K562 (cell line): Measurements from ENCODE around the gene SLC24A3. TPM values are rescaled to one million over a fixed set of nuclear protein-coding genes. Genes with fewer than 3 reads are reported as not detected.

Experiments used
- ATAC-seq: fragments of 200-7000 bp; cut with Tn5 transposase; 3 replicates; pipeline ENCODE4 v1.9.1; 2020; ENCODE audit warnings: moderate library complexity
- BruUV-seq: library from RNA; stranded (reverse); fragments of 400-500 nt; replicated peaks from 2 replicates; lab custom pipeline; 2021; lab: Mats Ljungman, UMichigan
- CTCF ChIA-PET: fragments of 300-600 bp; formaldehyde crosslinking; extraction: SDS; loops from one replicate; lab custom pipeline; 2021; ENCODE audit warnings: low intra/inter-chr PET ratio; lab: Yijun Ruan, JAX
- POLR2A ChIA-PET: fragments of 300-600, 350-650 bp; sonication (Branson Sonifier 250); formaldehyde crosslinking; extraction: SDS; loops from one replicate; lab custom pipeline; 2021; ENCODE audit warnings: antibody characterized with exemption, inconsistent platforms; lab: Yijun Ruan, JAX
- DNase-seq, 4 experiments: peaks; one replicate each; pipeline versions ENCODE4 v3.0.0 to v3.0.0-alpha.2; 2011 to 2018; ENCODE audit warnings: low spot score in 3 of 4, mixed read lengths in 3 of 4; ENCODE audit errors: extremely low read depth in 1 of 4
- FAIRE-seq: peaks from 2 replicates; lab custom pipeline; 2011; peaks lifted over from hg19 to GRCh38; lab: Jason Lieb, UNC
- H2AFZ ChIP-seq: 2 replicates; pipeline ENCODE4 v1.6.0; 2011; ENCODE audit warnings: low read depth, low read length, control low read depth, inconsistent platforms
- H3K27ac ChIP-seq: fragments of 200-600 bp; 3 replicates; pipeline ENCODE4 v1.8.0; 2011; ENCODE audit warnings: low read depth, mild to moderate bottlenecking, control low read depth, inconsistent platforms, low read length, moderate library complexity, mixed read lengths; ENCODE audit errors: extremely low read depth
- H3K27me3 ChIP-seq, 2 experiments: fragments of 300-600 bp in 1 of 2; 2 replicates in 1 of 2; 3 replicates in 1 of 2; pipeline versions ENCODE4 v1.6.0 to v1.8.0; 2011; ENCODE audit warnings: inconsistent platforms in 2 of 2, low read length in 2 of 2, mild to moderate bottlenecking in 1 of 2, mixed read lengths in 1 of 2, moderate library complexity in 1 of 2; ENCODE audit not compliant: control insufficient read depth in 2 of 2, insufficient read depth in 2 of 2
- H3K36me3 ChIP-seq: fragments of 300-600 bp; 3 replicates; pipeline ENCODE4 v1.8.0; 2011; ENCODE audit warnings: mild to moderate bottlenecking, low read length, inconsistent platforms; ENCODE audit not compliant: control insufficient read depth, insufficient read depth
- H3K4me1 ChIP-seq, 2 experiments: fragments of 200-600 bp in 1 of 2; replicated peaks in 1 of 2; 2 replicates in 1 of 2; 3 replicates in 1 of 2; pipeline versions ENCODE4 v1.5.1 to v1.8.0; 2011; ENCODE audit warnings: inconsistent platforms in 2 of 2, low read length in 2 of 2, mild to moderate bottlenecking in 1 of 2, mixed read lengths in 1 of 2, moderate library complexity in 1 of 2; ENCODE audit not compliant: control insufficient read depth in 2 of 2, insufficient read depth in 2 of 2
- H3K4me2 ChIP-seq: 2 replicates; pipeline ENCODE4 v1.6.1; 2011; ENCODE audit warnings: low read length, control low read depth, inconsistent platforms, mixed read lengths; ENCODE audit not compliant: insufficient read depth
- H3K4me3 ChIP-seq: fragments of 200-600 bp; sonication (generic), shearing (Covaris generic); 2 replicates; pipeline ENCODE4 v1.5.1; 2016; ENCODE audit warnings: control low read depth, inconsistent platforms
- H3K79me2 ChIP-seq: fragments of 200-600 bp; 3 replicates; pipeline ENCODE4 v1.8.0; 2011; ENCODE audit warnings: low read length, inconsistent platforms; ENCODE audit not compliant: control insufficient read depth, insufficient read depth
- H3K9ac ChIP-seq, 2 experiments: 2 replicates each; pipeline versions ENCODE4 v1.6.0 to v1.6.1; 2011; ENCODE audit warnings: low read depth in 2 of 2, low read length in 2 of 2, control low read depth in 1 of 2, inconsistent platforms in 1 of 2, mild to moderate bottlenecking in 1 of 2, mixed read lengths in 1 of 2; ENCODE audit not compliant: insufficient read depth in 1 of 2
- H3K9me1 ChIP-seq: one replicate; pipeline ENCODE4 v1.6.0; 2011; ENCODE audit warnings: inconsistent platforms, mild to moderate bottlenecking, low read length, moderate library complexity; ENCODE audit not compliant: control insufficient read depth, insufficient read depth
- H3K9me3 ChIP-seq: replicated peaks from 2 replicates; pipeline ENCODE4 v1.5.1; 2011; ENCODE audit warnings: low read depth, low read length, inconsistent platforms; ENCODE audit not compliant: control insufficient read depth, insufficient read depth
- H4K20me1 ChIP-seq: replicated peaks from 2 replicates; pipeline ENCODE4 v1.6.1; 2011; ENCODE audit warnings: low read length, inconsistent platforms, mixed read lengths; ENCODE audit not compliant: control insufficient read depth, insufficient read depth
- ARHGAP35 ChIP-seq: fragments of 450-650 bp; IDR thresholded peaks from 2 replicates; pipeline ENCODE4 v1.6.1; 2018; ENCODE audit not compliant: partially characterized antibody
- BCL6 ChIP-seq: fragments of 250-450 bp; sonication (Bioruptor Pico); IDR thresholded peaks from 2 replicates; pipeline ENCODE4 v1.4.0; 2020
- KDM4B ChIP-seq, 2 experiments: fragments of 450-650 bp in 1 of 2; sonication (generic) in 1 of 2; IDR thresholded peaks; 2 replicates each; pipeline ENCODE4 v1.6.1; 2016 to 2017; ENCODE audit warnings: borderline replicate concordance in 2 of 2, antibody characterized with exemption in 1 of 2, low read depth in 1 of 2, mild to moderate bottlenecking in 1 of 2
- MCM5 ChIP-seq: fragments of 450-650 bp; IDR thresholded peaks from 2 replicates; pipeline ENCODE4 v1.6.1; 2016; ENCODE audit warnings: low read depth
- MIER1 ChIP-seq: fragments of 450-650 bp; IDR thresholded peaks from 2 replicates; pipeline ENCODE4 v1.6.1; 2016; ENCODE audit warnings: antibody characterized with exemption, mild to moderate bottlenecking, low read depth
- PPARD ChIP-seq: fragments of 250-450 bp; sonication (Bioruptor Pico); IDR thresholded peaks from 2 replicates; pipeline ENCODE4 v1.8.0; 2022; ENCODE audit warnings: inconsistent platforms, mild to moderate bottlenecking, moderate library complexity
- PYGO2 ChIP-seq: fragments of 450-650 bp; IDR thresholded peaks from 2 replicates; pipeline ENCODE4 v1.6.1; 2016; ENCODE audit warnings: mild to moderate bottlenecking, missing genetic modification characterization, moderate library complexity, missing compliant biosample characterization
- RBM25 ChIP-seq: fragments of 200-400 bp; formaldehyde crosslinking; IDR thresholded peaks from 2 replicates; pipeline ENCODE4 v1.6.1; 2018; ENCODE audit warnings: low read length, low read depth, moderate library complexity; ENCODE audit not compliant: severe bottlenecking
- RBM34 ChIP-seq: fragments of 200-400 bp; formaldehyde crosslinking; IDR thresholded peaks from 2 replicates; pipeline ENCODE4 v1.6.1; 2018; ENCODE audit warnings: low read length, borderline replicate concordance; ENCODE audit not compliant: insufficient read depth
- SNAPC5 ChIP-seq: fragments of 250-450 bp; sonication (Bioruptor Pico); IDR thresholded peaks from 2 replicates; pipeline ENCODE4 v1.8.0; 2021; ENCODE audit warnings: moderate library complexity, mild to moderate bottlenecking, inconsistent platforms
- TAF9B ChIP-seq: fragments of 450-650 bp; IDR thresholded peaks from 2 replicates; pipeline ENCODE4 v1.6.1; 2018; ENCODE audit warnings: mild to moderate bottlenecking; ENCODE audit not compliant: partially characterized antibody
- ZNF143 ChIP-seq: sonication (generic); formaldehyde crosslinking; IDR thresholded peaks from 2 replicates; pipeline ENCODE4 v1.9.0; 2022; ENCODE audit warnings: mild to moderate bottlenecking, missing genetic modification reagents
- ZNF3 ChIP-seq: fragments of 250-450 bp; sonication (Bioruptor Pico); IDR thresholded peaks from 2 replicates; pipeline ENCODE4 v1.5.0; 2021; ENCODE audit warnings: mild to moderate bottlenecking, moderate library complexity
- WGBS: fragments of 100-300 bp; shearing (Covaris generic); methylation state at CpG from one replicate; pipeline ENCODE4 v1.1.6; 2016; ENCODE audit warnings: low coverage, mixed read lengths; ENCODE audit not compliant: insufficient coverage; ENCODE audit errors: missing lambda C conversion rate; 5-methylcytosine and 5-hydroxymethylcytosine counted together
- in situ Hi-C: fragments of 300-500 bp; cut with MboI; formaldehyde crosslinking; loops from 4 replicates; pipeline ENCODE4 v1.15.0; 2018; ENCODE audit warnings: inconsistent platforms, mixed read lengths
- intact Hi-C: fragments of 100-400 bp; cut with micrococcal nuclease; formaldehyde crosslinking; loops from 2 replicates; pipeline ENCODE4 v1.14.2; 2022
- polyA plus RNA-seq, 8 experiments: library from polyadenylated mRNA; depleted of rRNA in 4 of 8; stranded (reverse) in 5 of 8; unstranded in 3 of 8; fragments of >200 nt; fragmentation: Nextera tagmentation in 2 of 8; fragmentation: Illumina TruSeq in 1 of 8; extraction: Ambion mirVana in 2 of 8; extraction: Trizol in 1 of 8; gene quantifications; 2 replicates each; pipeline versions ENCODE4 v1.2.1 to v1.2.3, GENCODE V29; 2011 to 2014; ENCODE audit warnings: inconsistent platforms in 1 of 8, missing spikeins in 1 of 8
- total RNA-seq, 7 experiments: library from RNA; depleted of rRNA in 6 of 7; stranded (reverse); fragments of >200 nt in 6 of 7; fragmentation: Illumina TruSeq in 2 of 7; extraction: Trizol in 2 of 7; gene quantifications; 2 replicates each; pipeline versions ENCODE4 v1.2.1 to v1.2.3, GENCODE V29; 2011 to 2021; ENCODE audit warnings: low replicate concordance in 1 of 7
- TF ChIP-seq, protein P1 (sequence below): fragments of 200-400 bp; formaldehyde crosslinking; IDR thresholded peaks from 2 replicates; pipeline ENCODE4 v1.6.1; 2017; ENCODE audit warnings: mild to moderate bottlenecking, low read depth, low read length, moderate library complexity

SLC24A3 gene
- total and polyA plus RNA-seq, 9 of the 15 experiments (the other 6 are each of a cell fraction or from before 2014, with no cell fraction given), result not detected

DNA sequence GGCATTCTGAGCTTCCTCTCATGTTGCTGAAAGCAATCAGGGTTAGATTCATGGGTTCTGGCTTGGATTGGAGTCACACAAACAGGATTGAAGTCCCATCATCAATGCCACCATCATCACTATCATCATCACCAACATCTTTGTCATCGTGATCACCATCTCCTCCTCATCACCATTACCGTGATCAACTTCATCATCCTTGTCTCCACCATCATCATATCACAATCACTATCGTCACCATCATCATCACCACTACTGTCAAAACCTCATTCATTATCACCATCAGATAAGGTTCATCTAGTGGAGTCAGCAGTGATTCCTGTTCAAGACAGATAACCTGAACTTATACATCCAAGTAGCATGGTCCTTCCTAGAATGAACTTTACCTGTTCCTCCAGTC is 351.8 kb downstream of the SLC24A3 start:
- DNase-seq, result no peak
- Histone ChIP-seq H3K36me3 (no peaks in the 10 kb centered on the region), H4K20me1 (no peaks in the 10 kb centered on the region), H2AFZ (no peak overlapping the region), H3K4me3 (no peak overlapping the region), H3K9ac (no peak overlapping the region), H3K27ac (no peak overlapping the region), H3K9me1 (no peaks in the 10 kb centered on the region), H3K4me1 (no peaks in the 10 kb centered on the region), H3K27me3 (no peaks in the 10 kb centered on the region), H3K79me2 (no peaks in the 10 kb centered on the region), H3K9me3 (no peaks in the 10 kb centered on the region), H3K4me2 (no peak overlapping the region)
- intact Hi-C loops, result no loop called here
- TF ChIP-seq RBM34 (no peak), BCL6 (CRISPR knock-in tag) (no peak), PYGO2 (tag) (no peak)
- POLR2A ChIA-PET, result no interaction called here
- no peak for ATAC-seq
- WGBS, result 0% methylated on average over 3 of the region's 3 CpGs
- in situ Hi-C loops, result no loop called here
- BruUV-seq, result no TSS peak
- FAIRE-seq, result no peak
- CTCF ChIA-PET, result no interaction called here

GRCh38 chr20:19565736-19566135 is 353.3 kb downstream of the SLC24A3 start:
- no peaks in the 10 kb centered on the region for H3K4me1 ChIP-seq
- ChIA-PET CTCF (no interaction called here), POLR2A (no interaction called here)
- no peak for ATAC-seq
- 0% methylated on average over 2 of the region's 2 CpGs for WGBS
- BruUV-seq, result no TSS peak
- no peaks in the 10 kb centered on the region for H3K79me2 ChIP-seq
- no peak for FAIRE-seq
- no peaks in the 10 kb centered on the region for H3K9me1 ChIP-seq
- no peaks in the 10 kb centered on the region for H3K36me3 ChIP-seq
- H3K4me3 ChIP-seq, result no peak overlapping the region
- H3K9me3 ChIP-seq, result no peaks in the 10 kb centered on the region
- no peak overlapping the region for H3K9ac ChIP-seq
- H2AFZ ChIP-seq, result no peak overlapping the region
- intact Hi-C loops (no loop called here), in situ Hi-C loops (no loop called here)
- no peaks in the 10 kb centered on the region for H4K20me1 ChIP-seq
- H3K4me2 ChIP-seq, result no peak overlapping the region
- H3K27ac ChIP-seq, result no peak overlapping the region
- no peak for DNase-seq
- no peaks in the 10 kb centered on the region for H3K27me3 ChIP-seq
- TF ChIP-seq PPARD (no peak), TAF9B (no peak), MIER1 (no peak), SNAPC5 (CRISPR knock-in tag) (no peak), MCM5 (no peak), ZNF143 (no peak), KDM4B (IDR thresholded peaks at IDR 0.05; ENCODE audit: borderline replicate concordance in 2 of 2, low read depth in 1 of 2) (no peak), ARHGAP35 (no peak), RBM25 (no peak), ZNF3 (CRISPR knock-in tag) (no peak)
- TF ChIP-seq, protein P1, sequence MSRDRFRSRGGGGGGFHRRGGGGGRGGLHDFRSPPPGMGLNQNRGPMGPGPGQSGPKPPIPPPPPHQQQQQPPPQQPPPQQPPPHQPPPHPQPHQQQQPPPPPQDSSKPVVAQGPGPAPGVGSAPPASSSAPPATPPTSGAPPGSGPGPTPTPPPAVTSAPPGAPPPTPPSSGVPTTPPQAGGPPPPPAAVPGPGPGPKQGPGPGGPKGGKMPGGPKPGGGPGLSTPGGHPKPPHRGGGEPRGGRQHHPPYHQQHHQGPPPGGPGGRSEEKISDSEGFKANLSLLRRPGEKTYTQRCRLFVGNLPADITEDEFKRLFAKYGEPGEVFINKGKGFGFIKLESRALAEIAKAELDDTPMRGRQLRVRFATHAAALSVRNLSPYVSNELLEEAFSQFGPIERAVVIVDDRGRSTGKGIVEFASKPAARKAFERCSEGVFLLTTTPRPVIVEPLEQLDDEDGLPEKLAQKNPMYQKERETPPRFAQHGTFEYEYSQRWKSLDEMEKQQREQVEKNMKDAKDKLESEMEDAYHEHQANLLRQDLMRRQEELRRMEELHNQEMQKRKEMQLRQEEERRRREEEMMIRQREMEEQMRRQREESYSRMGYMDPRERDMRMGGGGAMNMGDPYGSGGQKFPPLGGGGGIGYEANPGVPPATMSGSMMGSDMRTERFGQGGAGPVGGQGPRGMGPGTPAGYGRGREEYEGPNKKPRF, result no peak
